ENCODE data around the gene DFFA. TPM values are rescaled to one million over a fixed set of nuclear protein-coding genes. Genes with fewer than 3 reads are reported as not detected.

Gene DFFA
- polyA plus RNA-seq, 1 of the 3 experiments (the other 2 are of a cell fraction) = 42.3 TPM

DNA sequence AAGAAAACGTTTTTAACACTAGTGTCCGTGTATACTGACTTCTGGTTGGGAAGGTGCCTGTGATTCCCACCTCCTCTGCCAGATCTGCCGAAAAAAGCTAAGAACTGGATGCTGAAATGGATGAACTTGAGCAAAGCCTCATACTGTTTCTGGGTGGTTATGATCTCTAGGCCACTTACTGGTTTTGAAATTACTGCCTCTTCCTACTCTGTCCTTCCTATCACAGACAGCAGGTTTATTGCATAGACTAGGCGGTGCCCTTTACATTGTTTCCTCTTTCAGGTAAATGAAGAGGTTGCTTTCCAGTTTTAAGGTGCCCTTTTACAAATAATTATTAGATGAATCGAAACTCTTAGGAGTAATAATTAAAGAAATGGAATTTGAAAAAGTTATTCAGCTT lies 29.9 kb upstream of the DFFA start:
- CTCF ChIA-PET = interaction anchor here (1.0 to 8.0 kb wide), 3 partner anchors 7 to 364 kb away, joined by 5 to 157 read pairs (median 5); no protein-coding TSS in a partner anchor

DNA sequence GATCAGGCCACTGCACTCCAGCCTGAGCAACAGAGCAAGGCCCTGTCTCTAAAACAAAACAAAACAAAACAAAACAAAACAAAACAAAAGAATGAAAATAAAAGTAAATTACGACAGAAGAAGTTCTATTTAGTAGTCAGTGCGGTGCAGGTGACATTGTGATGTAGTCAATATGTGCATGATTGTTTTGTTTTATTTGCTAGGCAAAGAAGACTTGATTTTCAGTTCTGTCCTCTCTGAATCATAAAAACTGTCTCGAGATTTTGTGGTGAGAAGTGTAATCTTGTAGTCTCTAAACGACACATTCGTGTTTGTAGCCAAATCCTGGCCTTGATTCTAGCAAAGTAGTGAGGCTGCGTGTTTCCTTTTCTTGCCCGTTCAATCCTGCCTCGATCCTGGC lies 25.9 kb upstream of the DFFA start:
- H2AFZ ChIP-seq (ENCODE audit: low read depth) = no peak overlapping the region

More for the DNA sequence above, 29.9 kb upstream of the DFFA start:
- no peaks in the 10 kb centered on the region for H3K27me3 ChIP-seq (ENCODE audit: insufficient read depth)
- no peak for DNase-seq
- TF ChIP-seq YY1 (IDR thresholded peaks at IDR 0.05; ENCODE audit: low read depth) = no peak
- no peak for TF ChIP-seq CHD2 (IDR thresholded peaks at IDR 0.05; ENCODE audit: low read length, partially characterized antibody)
- TF ChIP-seq RAD21 (IDR thresholded peaks at IDR 0.05; ENCODE audit: low read length) = no peak
- TF ChIP-seq MEF2A (IDR thresholded peaks at IDR 0.05; ENCODE audit: borderline replicate concordance, low read depth) = no peak
- no peak for TF ChIP-seq FOXM1 (IDR thresholded peaks at IDR 0.05; ENCODE audit: low read depth)
- no peak for TF ChIP-seq ELF1 (IDR thresholded peaks at IDR 0.05)
- no peak for TF ChIP-seq FOXJ3 (CRISPR knock-in tag; IDR thresholded peaks at IDR 0.05)
- H3K79me2 ChIP-seq (ENCODE audit: insufficient read depth) = peaks cover 59% of the 10 kb centered on the region
- peaks cover 0 to 1% of the 10 kb centered on the region in 2 experiments for H3K36me3 ChIP-seq (replicated peaks in 1 of 2; ENCODE audit: control insufficient read depth in 1 of 2, insufficient read depth in 2 of 2, low read length in 1 of 2)
- POLR2A ChIA-PET = no interaction called here
- peaks cover 2% of the 10 kb centered on the region; the same call in 1 of the 2 replicates for H4K20me1 ChIP-seq (ENCODE audit: insufficient read depth)
- 83% methylated on average over 5 of the region's 5 CpGs for WGBS (ENCODE audit: low lambda C conversion rate)
- H3K4me3 ChIP-seq (ENCODE audit: low read depth in 2 of 2, low read length in 1 of 2) = no peak overlapping the region
- H3F3A ChIP-seq (replicated peaks; ENCODE audit: insufficient read depth) = no peaks in the 10 kb centered on the region
- no peak overlapping the region for H2AFZ ChIP-seq (ENCODE audit: low read depth)
- no peaks in the 10 kb centered on the region for H3K9me3 ChIP-seq
- no peaks in the 10 kb centered on the region for H3K9me2 ChIP-seq
- no peak overlapping the region for H3K27ac ChIP-seq (ENCODE audit: low read depth in 2 of 2, low read length in 1 of 2)
- H3K4me1 ChIP-seq (ENCODE audit: control insufficient read depth in 1 of 2, insufficient read depth in 2 of 2, low read depth in 1 of 2, low read length in 1 of 2) = peaks cover 0 to 5% of the 10 kb centered on the region in 2 experiments; a peak in 1 of 4 replicates
- no peak overlapping the region for H3K4me2 ChIP-seq
- H3K9ac ChIP-seq = no peak overlapping the region

DNA sequence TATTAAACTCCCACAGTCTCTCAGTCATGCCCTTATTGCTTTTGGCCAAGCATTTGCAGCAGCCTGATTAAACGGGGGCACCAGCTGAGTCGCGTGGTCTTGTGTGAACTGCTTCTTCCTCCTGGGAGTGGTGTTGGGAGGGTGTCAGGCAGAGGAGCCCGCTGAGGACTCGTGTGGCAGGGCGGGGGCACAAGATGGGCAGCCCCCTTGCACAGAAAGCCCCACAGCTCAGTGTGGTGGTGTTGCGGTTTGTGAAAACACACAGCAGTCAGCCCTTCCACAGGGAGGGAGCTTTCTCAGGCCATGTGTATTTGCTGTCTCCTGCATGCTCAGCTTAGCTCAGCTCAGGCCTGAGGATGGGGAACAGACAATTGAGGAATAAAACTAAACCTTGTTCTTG lies 24.8 kb upstream of the DFFA start:
- Histone ChIP-seq H3K9ac (no peak overlapping the region), H3K9me3 (no peaks in the 10 kb centered on the region), H3K27me3 (ENCODE audit: insufficient read depth) (no peaks in the 10 kb centered on the region), H4K20me1 (ENCODE audit: insufficient read depth) (peaks cover 13% of the 10 kb centered on the region; the same call in 1 of the 2 replicates), H3K4me3 (ENCODE audit: low read depth in 2 of 2, low read length in 1 of 2) (no peak overlapping the region), H3K4me1 (ENCODE audit: control insufficient read depth in 1 of 2, insufficient read depth in 2 of 2, low read depth in 1 of 2, low read length in 1 of 2) (peaks cover 0 to 10% of the 10 kb centered on the region in 2 experiments; a peak in 1 of 4 replicates), H3K4me2 (no peak overlapping the region), H3K36me3 (replicated peaks in 1 of 2; ENCODE audit: control insufficient read depth in 1 of 2, insufficient read depth in 2 of 2, low read length in 1 of 2) (peaks cover 4 to 13% of the 10 kb centered on the region in 2 experiments), H3K79me2 (ENCODE audit: insufficient read depth) (peaks cover 64% of the 10 kb centered on the region), H3K9me2 (no peaks in the 10 kb centered on the region), H3K27ac (ENCODE audit: low read depth in 2 of 2, low read length in 1 of 2) (no peak overlapping the region), H3F3A (replicated peaks; ENCODE audit: insufficient read depth) (peaks cover 2% of the 10 kb centered on the region), H2AFZ (ENCODE audit: low read depth) (no peak overlapping the region)
- CTCF ChIA-PET = interaction anchor here (1.1 to 11.5 kb wide), 5 partner anchors 9 to 370 kb away, joined by 3 to 203 read pairs (median 4); partner anchors contain the start of gene CENPS
- POLR2A ChIA-PET = no interaction called here
- TF ChIP-seq SIN3A (IDR thresholded peaks at IDR 0.05; ENCODE audit: borderline replicate concordance, low read depth, low read length) (no peak), SMC3 (IDR thresholded peaks at IDR 0.05; ENCODE audit: low read depth, low read length) (no peak), TEAD4 (IDR thresholded peaks at IDR 0.05; ENCODE audit: borderline replicate concordance, insufficient read depth) (no peak)
- no peak for DNase-seq
- 92% methylated on average over 7 of the region's 7 CpGs for WGBS (ENCODE audit: low lambda C conversion rate)

More for the DNA sequence above, 25.9 kb upstream of the DFFA start:
- CTCF ChIA-PET = interaction anchor here (1.2 to 11.5 kb wide), 6 partner anchors 8 to 444 kb away, joined by 3 to 203 read pairs (median 6); partner anchors contain the start of gene CENPS
- peaks cover 4 to 13% of the 10 kb centered on the region in 2 experiments for H3K36me3 ChIP-seq (replicated peaks in 1 of 2; ENCODE audit: control insufficient read depth in 1 of 2, insufficient read depth in 2 of 2, low read length in 1 of 2)
- DNase-seq = no peak
- H3K4me1 ChIP-seq (ENCODE audit: control insufficient read depth in 1 of 2, insufficient read depth in 2 of 2, low read depth in 1 of 2, low read length in 1 of 2) = peaks cover 0 to 10% of the 10 kb centered on the region in 2 experiments; a peak in 1 of 4 replicates
- no peak overlapping the region for H3K4me3 ChIP-seq (ENCODE audit: low read depth in 2 of 2, low read length in 1 of 2)
- no peak for TF ChIP-seq GABPA (IDR thresholded peaks at IDR 0.05; ENCODE audit: low read depth)
- no peak for TF ChIP-seq EZH2phosphoT487 (IDR thresholded peaks at IDR 0.05; ENCODE audit: borderline replicate concordance, low read depth)
- TF ChIP-seq JUND (IDR thresholded peaks at IDR 0.05) = no peak
- TF ChIP-seq MEF2A (IDR thresholded peaks at IDR 0.05; ENCODE audit: borderline replicate concordance, low read depth) = no peak
- TF ChIP-seq SMC3 (IDR thresholded peaks at IDR 0.05; ENCODE audit: low read depth, low read length) = no peak
- TF ChIP-seq EP300 (IDR thresholded peaks at IDR 0.05; ENCODE audit: borderline replicate concordance in 1 of 2, low read depth in 1 of 2, low read length in 1 of 2) = no peak
- TF ChIP-seq ELF1 (IDR thresholded peaks at IDR 0.05) = no peak
- H3K27ac ChIP-seq (ENCODE audit: low read depth in 2 of 2, low read length in 1 of 2) = no peak overlapping the region
- 93% methylated on average over 8 of the region's 8 CpGs for WGBS (ENCODE audit: low lambda C conversion rate)
- no peak overlapping the region for H3K4me2 ChIP-seq
- H3K9ac ChIP-seq = no peak overlapping the region
- no peaks in the 10 kb centered on the region for H3K9me2 ChIP-seq
- H4K20me1 ChIP-seq (ENCODE audit: insufficient read depth) = peaks cover 7% of the 10 kb centered on the region; the same call in 1 of the 2 replicates
- no peaks in the 10 kb centered on the region for H3K9me3 ChIP-seq
- peaks cover 63% of the 10 kb centered on the region for H3K79me2 ChIP-seq (ENCODE audit: insufficient read depth)
- POLR2A ChIA-PET = no interaction called here
- no peaks in the 10 kb centered on the region for H3K27me3 ChIP-seq (ENCODE audit: insufficient read depth)
- no peaks in the 10 kb centered on the region for H3F3A ChIP-seq (replicated peaks; ENCODE audit: insufficient read depth)

Data from SK-N-SH (cell line).